Neural progenitor cell (in vitro differentiated cells): Measurements from ENCODE around the gene HECA.

ENCODE experiments used
- EZH2 ChIP-seq: fragments of 200-600 bp; sonication (generic); IDR thresholded peaks from 2 replicates; pipeline ENCODE4 v1.6.1; 2017; ENCODE audit warnings: antibody characterized with exemption, mild to moderate bottlenecking, moderate library complexity
- EZH2phosphoT487 ChIP-seq: fragments of 200-600 bp; sonication (generic); IDR thresholded peaks from 2 replicates; pipeline ENCODE4 v1.6.1; 2017; ENCODE audit warnings: antibody characterized with exemption
- TF ChIP-seq, protein P1 (sequence below): fragments of 200-600 bp; sonication (generic); IDR thresholded peaks from 2 replicates; pipeline ENCODE4 v1.5.1; 2017; ENCODE audit warnings: antibody characterized with exemption, mild to moderate bottlenecking

DNA sequence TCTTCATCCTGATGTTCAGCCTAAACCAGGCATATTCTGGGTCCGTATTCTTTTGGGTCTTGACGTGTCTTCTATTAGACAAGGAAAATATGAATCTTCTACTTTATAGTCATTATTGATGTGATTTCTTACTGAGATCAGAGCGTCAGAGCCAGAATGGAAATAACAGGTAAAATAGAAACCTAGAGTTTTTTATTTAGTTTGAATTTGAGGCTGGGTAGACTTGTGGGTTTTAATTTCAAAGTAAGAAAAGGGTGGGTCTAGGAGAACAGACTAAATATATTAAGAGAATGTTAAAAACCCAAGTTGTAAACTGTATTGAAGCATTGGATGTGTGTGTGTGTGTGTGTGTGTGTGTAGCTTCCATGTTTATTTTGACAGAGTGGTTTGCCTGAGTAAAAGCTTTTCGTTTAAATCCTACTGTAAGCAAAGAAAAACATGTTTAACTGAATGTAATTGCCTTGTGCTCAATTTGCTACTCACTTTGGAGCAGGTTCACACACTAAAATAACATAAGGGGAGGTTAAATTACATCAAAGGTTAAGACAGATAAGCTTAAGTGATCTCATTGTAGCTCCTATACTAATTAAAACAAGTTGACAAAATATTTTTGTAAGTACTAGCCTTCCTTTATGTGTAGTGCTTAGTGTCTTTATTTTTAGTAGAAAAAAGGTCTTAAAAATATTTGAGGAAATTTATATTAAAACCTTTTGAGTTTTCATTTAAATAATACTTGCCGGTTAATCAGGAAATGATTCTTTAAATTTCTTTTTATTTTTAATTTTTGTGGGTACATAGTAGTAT, 17.4 kb downstream of the HECA start:
- TF ChIP-seq EZH2 (no peak), EZH2phosphoT487 (no peak)
- TF ChIP-seq, protein P1, sequence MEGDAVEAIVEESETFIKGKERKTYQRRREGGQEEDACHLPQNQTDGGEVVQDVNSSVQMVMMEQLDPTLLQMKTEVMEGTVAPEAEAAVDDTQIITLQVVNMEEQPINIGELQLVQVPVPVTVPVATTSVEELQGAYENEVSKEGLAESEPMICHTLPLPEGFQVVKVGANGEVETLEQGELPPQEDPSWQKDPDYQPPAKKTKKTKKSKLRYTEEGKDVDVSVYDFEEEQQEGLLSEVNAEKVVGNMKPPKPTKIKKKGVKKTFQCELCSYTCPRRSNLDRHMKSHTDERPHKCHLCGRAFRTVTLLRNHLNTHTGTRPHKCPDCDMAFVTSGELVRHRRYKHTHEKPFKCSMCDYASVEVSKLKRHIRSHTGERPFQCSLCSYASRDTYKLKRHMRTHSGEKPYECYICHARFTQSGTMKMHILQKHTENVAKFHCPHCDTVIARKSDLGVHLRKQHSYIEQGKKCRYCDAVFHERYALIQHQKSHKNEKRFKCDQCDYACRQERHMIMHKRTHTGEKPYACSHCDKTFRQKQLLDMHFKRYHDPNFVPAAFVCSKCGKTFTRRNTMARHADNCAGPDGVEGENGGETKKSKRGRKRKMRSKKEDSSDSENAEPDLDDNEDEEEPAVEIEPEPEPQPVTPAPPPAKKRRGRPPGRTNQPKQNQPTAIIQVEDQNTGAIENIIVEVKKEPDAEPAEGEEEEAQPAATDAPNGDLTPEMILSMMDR, result no peak
